HuH-7.5 (cell line): Measurements from ENCODE around the gene COX4I2.
"Not testable (repeated sequence)": the region's sequence is repeated elsewhere in the genome, so short reads cannot be mapped to it uniquely, and the experiment has no call there.

ENCODE experiments used
- DNase-seq: peaks from one replicate; pipeline ENCODE4 v3.0.0; 2011; ENCODE audit warnings: low spot score

COX4I2 gene

DNA sequence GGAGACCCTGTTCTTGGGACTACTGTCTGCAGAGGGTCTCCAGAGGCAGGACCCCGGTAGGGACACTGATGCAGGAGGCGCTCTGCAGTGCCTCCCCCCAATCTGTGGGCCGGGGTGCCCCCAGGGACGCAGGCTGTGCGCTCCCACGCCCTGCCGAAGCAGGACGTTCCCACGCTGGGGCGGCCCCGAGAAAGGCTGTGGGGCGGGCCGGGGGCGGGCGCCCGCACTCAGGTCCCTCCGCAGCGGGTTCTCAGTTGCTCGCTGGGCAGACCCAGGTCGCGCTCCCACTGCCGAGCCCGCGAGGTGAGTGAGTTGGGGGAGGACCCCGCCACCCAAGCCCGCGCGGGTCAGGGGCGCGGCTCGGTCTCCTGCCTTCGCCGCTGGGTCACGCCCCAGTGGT, at the start of gene COX4I2:
Gene COX4I2, plus strand, starts transcription at position 253 of the 400 bp plus-strand sequence. CDS start 1,106 bp downstream, outside the sequence.
- no peak for DNase-seq

- DNase-seq: no peak
Observed at GRCh38 chr20:31590717-31591225, 46.9 kb upstream of the COX4I2 start.

DNA sequence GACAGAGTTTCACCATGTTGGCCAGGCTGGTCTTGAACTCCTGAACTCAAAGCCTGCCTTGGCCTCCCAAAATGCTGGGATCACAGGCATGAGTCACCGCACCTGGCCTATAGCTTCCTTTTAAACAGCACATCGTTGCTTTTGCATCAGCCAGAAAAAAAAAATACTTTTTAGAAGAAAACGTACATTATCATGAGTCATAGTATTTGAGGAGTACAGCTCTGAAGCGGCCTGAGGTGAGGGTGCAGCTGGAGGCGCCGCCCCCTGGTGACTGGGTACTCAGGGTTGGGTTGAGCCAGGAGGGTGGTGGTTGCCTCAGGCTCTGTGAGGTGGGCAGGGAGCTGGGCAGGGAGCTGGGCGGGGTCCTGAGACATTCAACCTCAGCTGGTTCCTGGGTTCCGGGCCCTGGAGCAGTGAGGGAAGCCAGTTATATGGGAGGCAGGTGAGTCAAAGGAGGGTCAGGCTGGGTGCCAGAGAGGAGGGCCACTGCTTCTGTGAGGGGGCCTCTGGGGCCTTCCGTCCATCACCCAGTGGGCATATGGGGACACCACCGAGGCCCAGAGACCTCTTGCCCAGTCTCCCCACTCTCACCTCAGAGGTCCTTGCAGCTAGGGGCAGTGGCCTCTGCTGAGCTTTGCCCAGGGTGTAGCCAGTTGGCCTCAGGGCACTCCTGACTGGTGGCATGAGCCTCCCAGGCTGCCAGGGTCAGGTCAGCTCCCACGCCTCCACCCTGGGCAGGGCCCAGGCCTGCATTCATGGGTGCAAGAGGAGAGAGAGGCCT, 44.3 kb upstream of the COX4I2 start:
- no peak for DNase-seq

GRCh38 chr20:31594002-31594557, 43.6 kb upstream of the COX4I2 start:
- DNase-seq: no peak

GRCh38 chr20:31594558-31595379, 42.9 kb upstream of the COX4I2 start:
- no peak for DNase-seq

GRCh38 chr20:31595380-31595653, 42.4 kb upstream of the COX4I2 start:
- DNase-seq: no peak

- DNase-seq: no peak
Observed at GRCh38 chr20:31595654-31596411, 41.9 kb upstream of the COX4I2 start.

GRCh38 chr20:31596412-31596715, 41.3 kb upstream of the COX4I2 start:
- not testable (repeated sequence) for DNase-seq

GRCh38 chr20:31596831-31597480, 40.8 kb upstream of the COX4I2 start:
- no peak for DNase-seq

- DNase-seq: no peak
Observed at GRCh38 chr20:31597481-31597855, 40.2 kb upstream of the COX4I2 start.

- DNase-seq: no peak
Observed at GRCh38 chr20:31602431-31602778, 35.3 kb upstream of the COX4I2 start.

- DNase-seq: no peak
Observed at GRCh38 chr20:31602779-31603441, 34.8 kb upstream of the COX4I2 start.

GRCh38 chr20:31603822-31604566, 33.7 kb upstream of the COX4I2 start:
- peak; percentile 98 for DNase-seq

GRCh38 chr20:31604567-31605030, 33.1 kb upstream of the COX4I2 start:
- DNase-seq: no peak

DNA sequence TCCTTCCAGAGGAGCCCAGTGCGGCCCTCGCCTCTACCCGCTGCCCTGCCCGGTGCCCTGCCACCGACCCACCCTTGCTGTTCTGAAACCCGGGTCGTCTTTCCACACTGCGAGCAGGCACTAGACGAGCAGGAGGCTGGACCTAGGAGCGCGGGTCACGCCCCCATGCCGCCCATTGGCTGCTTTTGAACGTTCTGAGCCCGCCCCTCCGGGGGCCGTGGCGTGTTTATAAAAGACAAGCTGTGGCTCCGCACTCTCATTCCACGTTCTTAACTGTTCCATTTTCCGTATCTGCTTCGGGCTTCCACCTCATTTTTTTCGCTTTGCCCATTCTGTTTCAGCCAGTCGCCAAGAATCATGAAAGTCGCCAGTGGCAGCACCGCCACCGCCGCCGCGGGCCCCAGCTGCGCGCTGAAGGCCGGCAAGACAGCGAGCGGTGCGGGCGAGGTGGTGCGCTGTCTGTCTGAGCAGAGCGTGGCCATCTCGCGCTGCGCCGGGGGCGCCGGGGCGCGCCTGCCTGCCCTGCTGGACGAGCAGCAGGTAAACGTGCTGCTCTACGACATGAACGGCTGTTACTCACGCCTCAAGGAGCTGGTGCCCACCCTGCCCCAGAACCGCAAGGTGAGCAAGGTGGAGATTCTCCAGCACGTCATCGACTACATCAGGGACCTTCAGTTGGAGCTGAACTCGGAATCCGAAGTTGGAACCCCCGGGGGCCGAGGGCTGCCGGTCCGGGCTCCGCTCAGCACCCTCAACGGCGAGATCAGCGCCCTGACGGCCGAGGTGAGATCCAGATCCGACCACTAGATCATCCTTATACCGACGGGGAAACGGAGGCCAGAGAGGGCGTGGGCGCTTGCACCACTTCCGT, 32.4 kb upstream of the COX4I2 start, which contains the start of gene ID1:
Gene ID1, plus strand, starts transcription at position 259 of the 871 bp plus-strand sequence. Its CDS starts 99 bp downstream, at position 358.
- DNase-seq: peak; percentile 99

DNA sequence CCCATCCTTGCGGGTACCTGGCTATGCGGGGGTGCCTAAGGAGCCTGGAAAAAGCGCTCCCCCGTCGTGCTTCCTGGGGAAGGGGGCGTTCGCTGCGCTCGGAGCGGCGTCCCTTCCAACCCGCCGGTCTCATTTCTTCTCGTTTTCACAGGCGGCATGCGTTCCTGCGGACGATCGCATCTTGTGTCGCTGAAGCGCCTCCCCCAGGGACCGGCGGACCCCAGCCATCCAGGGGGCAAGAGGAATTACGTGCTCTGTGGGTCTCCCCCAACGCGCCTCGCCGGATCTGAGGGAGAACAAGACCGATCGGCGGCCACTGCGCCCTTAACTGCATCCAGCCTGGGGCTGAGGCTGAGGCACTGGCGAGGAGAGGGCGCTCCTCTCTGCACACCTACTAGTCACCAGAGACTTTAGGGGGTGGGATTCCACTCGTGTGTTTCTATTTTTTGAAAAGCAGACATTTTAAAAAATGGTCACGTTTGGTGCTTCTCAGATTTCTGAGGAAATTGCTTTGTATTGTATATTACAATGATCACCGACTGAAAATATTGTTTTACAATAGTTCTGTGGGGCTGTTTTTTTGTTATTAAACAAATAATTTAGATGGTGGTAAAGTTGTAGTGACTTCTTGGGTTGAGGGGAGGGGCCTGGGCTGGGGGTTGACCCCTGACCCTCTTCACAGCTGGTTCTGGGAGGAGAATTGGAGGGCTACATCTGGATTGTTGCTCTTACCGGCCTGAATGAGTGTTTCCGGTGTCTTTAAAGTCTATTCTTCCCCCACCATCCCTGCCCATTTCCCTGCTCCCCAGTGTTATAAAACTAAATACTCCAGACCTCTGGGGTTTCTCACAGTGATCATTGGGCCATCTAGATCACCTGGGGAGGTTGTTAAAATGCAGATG, 31.6 kb upstream of the COX4I2 start:
- DNase-seq: peak; percentile 76

GRCh38 chr20:31606804-31607639, 30.7 kb upstream of the COX4I2 start:
- peak; percentile 95 for DNase-seq
